Hippocampal formation (tissue), 2 donors: ENCODE results near the gene TMEM191B.
"Not testable (repeated sequence)": the region's sequence is repeated elsewhere in the genome, so short reads cannot be mapped to it uniquely, and the experiment has no call there.

Experiments
- DNase-seq, 2 donors: peaks; one replicate each; lab custom pipeline; 2025; lab: John Stamatoyannopoulos, UW

TMEM191B gene

GRCh38 chr22:18558516-18558915 lies 30.9 kb downstream of the TMEM191B start:
- DNase-seq: not testable (repeated sequence)

GRCh38 chr22:18558939-18559338 lies 31.3 kb downstream of the TMEM191B start:
- not testable (repeated sequence) for DNase-seq

- not testable (repeated sequence) for DNase-seq
These were observed 32.7 kb downstream of the TMEM191B start for GRCh38 chr22:18560099-18560974.

GRCh38 chr22:18570509-18571246 lies 43.1 kb downstream of the TMEM191B start:
- DNase-seq: not testable (repeated sequence)

- DNase-seq: not testable (repeated sequence)
These were observed 46.0 kb downstream of the TMEM191B start for GRCh38 chr22:18573483-18574164.

GRCh38 chr22:18574555-18574954 lies 47.0 kb downstream of the TMEM191B start:
- DNase-seq: not testable (repeated sequence)

- DNase-seq: not testable (repeated sequence)
These were observed 48.1 kb downstream of the TMEM191B start for GRCh38 chr22:18575686-18576085.

GRCh38 chr22:18577090-18577818 lies 49.7 kb downstream of the TMEM191B start:
- DNase-seq: not testable (repeated sequence)

- DNase-seq: not testable (repeated sequence)
These were observed 50.2 kb downstream of the TMEM191B start for GRCh38 chr22:18577847-18578246.
